ENCODE data around the gene MRPL39.
A peak's percentile ranks its signal among the peaks of the same experiment; 100 is the strongest.

MRPL39 gene

GRCh38 chr21:25607151-25608043 is at the start of gene MRPL39:
MRPL39 (minus strand) TSS chr21:25607481; CDS start chr21:25607475, 6 bp downstream.
- TF ChIP-seq ZNF70 (CRISPR knock-in tag; IDR thresholded peaks at IDR 0.05): no peak
- peak; percentile 60; the same call in 1 of the 2 replicates for TF ChIP-seq POU6F1 (CRISPR knock-in tag; IDR thresholded peaks at IDR 0.05; ENCODE audit: borderline replicate concordance, low read depth)
- ATAC-seq: peak; percentile 98

GRCh38 chr21:25656412-25656811 is 49.1 kb upstream of the MRPL39 start:
- no peak for TF ChIP-seq PATZ1 (CRISPR knock-in tag; IDR thresholded peaks at IDR 0.05; ENCODE audit: borderline replicate concordance)
- TF ChIP-seq BACH2 (CRISPR knock-in tag; IDR thresholded peaks at IDR 0.05; ENCODE audit: borderline replicate concordance): no peak
- no peak for TF ChIP-seq ZFP30 (CRISPR knock-in tag; IDR thresholded peaks at IDR 0.05)
- TF ChIP-seq ZNF565 (CRISPR knock-in tag; conservative IDR thresholded peaks at IDR 0.05; ENCODE audit: low read depth): no peak
- no peak for TF ChIP-seq ZC3H10 (CRISPR knock-in tag; IDR thresholded peaks at IDR 0.05)
- no peak for TF ChIP-seq ZFP3 (CRISPR knock-in tag; IDR thresholded peaks at IDR 0.05)
- TF ChIP-seq TCF4 (CRISPR knock-in tag; IDR thresholded peaks at IDR 0.05; ENCODE audit: borderline replicate concordance): no peak
- TF ChIP-seq, protein P1, sequence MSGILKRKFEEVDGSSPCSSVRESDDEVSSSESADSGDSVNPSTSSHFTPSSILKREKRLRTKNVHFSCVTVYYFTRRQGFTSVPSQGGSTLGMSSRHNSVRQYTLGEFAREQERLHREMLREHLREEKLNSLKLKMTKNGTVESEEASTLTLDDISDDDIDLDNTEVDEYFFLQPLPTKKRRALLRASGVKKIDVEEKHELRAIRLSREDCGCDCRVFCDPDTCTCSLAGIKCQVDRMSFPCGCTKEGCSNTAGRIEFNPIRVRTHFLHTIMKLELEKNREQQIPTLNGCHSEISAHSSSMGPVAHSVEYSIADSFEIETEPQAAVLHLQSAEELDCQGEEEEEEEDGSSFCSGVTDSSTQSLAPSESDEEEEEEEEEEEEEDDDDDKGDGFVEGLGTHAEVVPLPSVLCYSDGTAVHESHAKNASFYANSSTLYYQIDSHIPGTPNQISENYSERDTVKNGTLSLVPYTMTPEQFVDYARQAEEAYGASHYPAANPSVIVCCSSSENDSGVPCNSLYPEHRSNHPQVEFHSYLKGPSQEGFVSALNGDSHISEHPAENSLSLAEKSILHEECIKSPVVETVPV (CRISPR knock-in tag; IDR thresholded peaks at IDR 0.05): no peak
- no peak for TF ChIP-seq PPARA (CRISPR knock-in tag; IDR thresholded peaks at IDR 0.05; ENCODE audit: borderline replicate concordance)
- no peak for TF ChIP-seq RARB (CRISPR knock-in tag; IDR thresholded peaks at IDR 0.05)
- no peak for TF ChIP-seq CSDC2 (CRISPR knock-in tag; IDR thresholded peaks at IDR 0.05)
- no peak for TF ChIP-seq SNAI2 (CRISPR knock-in tag; IDR thresholded peaks at IDR 0.05)
- TF ChIP-seq OSR1 (CRISPR knock-in tag; IDR thresholded peaks at IDR 0.05): no peak
- TF ChIP-seq, protein P2, sequence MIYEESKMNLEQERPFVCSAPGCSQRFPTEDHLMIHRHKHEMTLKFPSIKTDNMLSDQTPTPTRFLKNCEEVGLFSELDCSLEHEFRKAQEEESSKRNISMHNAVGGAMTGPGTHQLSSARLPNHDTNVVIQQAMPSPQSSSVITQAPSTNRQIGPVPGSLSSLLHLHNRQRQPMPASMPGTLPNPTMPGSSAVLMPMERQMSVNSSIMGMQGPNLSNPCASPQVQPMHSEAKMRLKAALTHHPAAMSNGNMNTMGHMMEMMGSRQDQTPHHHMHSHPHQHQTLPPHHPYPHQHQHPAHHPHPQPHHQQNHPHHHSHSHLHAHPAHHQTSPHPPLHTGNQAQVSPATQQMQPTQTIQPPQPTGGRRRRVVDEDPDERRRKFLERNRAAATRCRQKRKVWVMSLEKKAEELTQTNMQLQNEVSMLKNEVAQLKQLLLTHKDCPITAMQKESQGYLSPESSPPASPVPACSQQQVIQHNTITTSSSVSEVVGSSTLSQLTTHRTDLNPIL (CRISPR knock-in tag; IDR thresholded peaks at IDR 0.05; ENCODE audit: low read depth): no peak
- TF ChIP-seq GLIS3 (CRISPR knock-in tag; IDR thresholded peaks at IDR 0.05): no peak
- TF ChIP-seq ZNF8 (CRISPR knock-in tag; IDR thresholded peaks at IDR 0.05): no peak
- TF ChIP-seq, protein P3, sequence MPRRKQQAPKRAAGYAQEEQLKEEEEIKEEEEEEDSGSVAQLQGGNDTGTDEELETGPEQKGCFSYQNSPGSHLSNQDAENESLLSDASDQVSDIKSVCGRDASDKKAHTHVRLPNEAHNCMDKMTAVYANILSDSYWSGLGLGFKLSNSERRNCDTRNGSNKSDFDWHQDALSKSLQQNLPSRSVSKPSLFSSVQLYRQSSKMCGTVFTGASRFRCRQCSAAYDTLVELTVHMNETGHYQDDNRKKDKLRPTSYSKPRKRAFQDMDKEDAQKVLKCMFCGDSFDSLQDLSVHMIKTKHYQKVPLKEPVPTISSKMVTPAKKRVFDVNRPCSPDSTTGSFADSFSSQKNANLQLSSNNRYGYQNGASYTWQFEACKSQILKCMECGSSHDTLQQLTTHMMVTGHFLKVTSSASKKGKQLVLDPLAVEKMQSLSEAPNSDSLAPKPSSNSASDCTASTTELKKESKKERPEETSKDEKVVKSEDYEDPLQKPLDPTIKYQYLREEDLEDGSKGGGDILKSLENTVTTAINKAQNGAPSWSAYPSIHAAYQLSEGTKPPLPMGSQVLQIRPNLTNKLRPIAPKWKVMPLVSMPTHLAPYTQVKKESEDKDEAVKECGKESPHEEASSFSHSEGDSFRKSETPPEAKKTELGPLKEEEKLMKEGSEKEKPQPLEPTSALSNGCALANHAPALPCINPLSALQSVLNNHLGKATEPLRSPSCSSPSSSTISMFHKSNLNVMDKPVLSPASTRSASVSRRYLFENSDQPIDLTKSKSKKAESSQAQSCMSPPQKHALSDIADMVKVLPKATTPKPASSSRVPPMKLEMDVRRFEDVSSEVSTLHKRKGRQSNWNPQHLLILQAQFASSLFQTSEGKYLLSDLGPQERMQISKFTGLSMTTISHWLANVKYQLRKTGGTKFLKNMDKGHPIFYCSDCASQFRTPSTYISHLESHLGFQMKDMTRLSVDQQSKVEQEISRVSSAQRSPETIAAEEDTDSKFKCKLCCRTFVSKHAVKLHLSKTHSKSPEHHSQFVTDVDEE (CRISPR knock-in tag; IDR thresholded peaks at IDR 0.05): no peak
- no peak for TF ChIP-seq ZNF70 (CRISPR knock-in tag; IDR thresholded peaks at IDR 0.05)
- ATAC-seq: no peak

- ATAC-seq: no peak
- no peak for TF ChIP-seq PATZ1 (CRISPR knock-in tag; IDR thresholded peaks at IDR 0.05; ENCODE audit: borderline replicate concordance)
These were observed 41.9 kb upstream of the MRPL39 start for GRCh38 chr21:25649146-25649545.

All from SK-N-SH treated with all-trans-retinoic acid at 6 μM for 48 hours (cell line).